SU-DHL-6 (cell line): Measurements from ENCODE around the gene ARHGEF16.

Source experiments
- H2AFZ ChIP-seq: fragments of 200-600 bp; sonication (generic); 2 replicates; pipeline ENCODE4 v1.6.1; 2014; ENCODE audit warnings: low read depth, mild to moderate bottlenecking, moderate library complexity, mixed read lengths, antibody characterized with exemption, low read length; ENCODE audit not compliant: severe bottlenecking
- H3F3A ChIP-seq: fragments of 200-600 bp; shearing (Covaris generic); 2 replicates; pipeline ENCODE4 v1.6.0; 2016; ENCODE audit warnings: antibody characterized with exemption, mild to moderate bottlenecking; ENCODE audit not compliant: insufficient read depth
- H3K27ac ChIP-seq: fragments of 200-600 bp; sonication (generic); 2 replicates; pipeline ENCODE4 v1.5.1; 2016; ENCODE audit warnings: low read depth, mild to moderate bottlenecking, low read length, moderate library complexity, mixed read lengths
- H3K27me3 ChIP-seq: fragments of 200-600 bp; sonication (generic), shearing (Covaris generic); 2 replicates; pipeline ENCODE4 v1.6.0; 2014; ENCODE audit warnings: mild to moderate bottlenecking, low read length
- H3K36me3 ChIP-seq: fragments of 200-600 bp; sonication (generic); 2 replicates; pipeline ENCODE4 v1.6.1; 2014; ENCODE audit warnings: mild to moderate bottlenecking, low read length, mixed read lengths
- H3K4me2 ChIP-seq: fragments of 300-600, 200-600 bp; shearing (Covaris generic), sonication (generic); 2 replicates; pipeline ENCODE4 v1.6.0; 2014; ENCODE audit warnings: low read length, low read depth, mild to moderate bottlenecking; ENCODE audit not compliant: poor library complexity, severe bottlenecking
- H3K4me3 ChIP-seq: fragments of 200-600 bp; sonication (generic); 2 replicates; pipeline ENCODE4 v1.5.1; 2014; ENCODE audit warnings: antibody characterized with exemption, low read length, mild to moderate bottlenecking, mixed read lengths; ENCODE audit not compliant: insufficient read depth, poor library complexity, severe bottlenecking
- H3K79me2 ChIP-seq: fragments of 200-600 bp; sonication (generic); 2 replicates; pipeline ENCODE4 v1.6.1; 2014; ENCODE audit warnings: mild to moderate bottlenecking, low read length, moderate library complexity; ENCODE audit not compliant: insufficient read depth
- H3K9ac ChIP-seq: fragments of 200-600 bp; sonication (generic); 2 replicates; pipeline ENCODE4 v1.7.0; 2014; ENCODE audit warnings: mild to moderate bottlenecking, low read length
- H3K9me2 ChIP-seq: fragments of 200-600 bp; sonication (generic); replicated peaks from 2 replicates; pipeline ENCODE4 v1.6.1; 2014; ENCODE audit warnings: low read length; ENCODE audit not compliant: insufficient read depth
- H3K9me3 ChIP-seq: fragments of 200-600 bp; sonication (generic); 2 replicates; pipeline ENCODE4 v1.6.1; 2014; ENCODE audit warnings: low read length, mixed read lengths; ENCODE audit not compliant: insufficient read depth
- H4K20me1 ChIP-seq: fragments of 200-600 bp; sonication (generic); 2 replicates; pipeline ENCODE4 v1.6.1; 2014; ENCODE audit warnings: low read depth, mild to moderate bottlenecking, antibody characterized with exemption, low read length, moderate library complexity, mixed read lengths
- CTCF ChIP-seq: fragments of 200-600 bp; sonication (generic); IDR thresholded peaks from one replicate; pipeline ENCODE4 v1.5.1; 2017; ENCODE audit warnings: antibody characterized with exemption, mild to moderate bottlenecking, low read length, moderate library complexity; ENCODE audit not compliant: insufficient read depth, poor library complexity, severe bottlenecking
- EZH2phosphoT487 ChIP-seq: fragments of 200-600 bp; sonication (generic), shearing (Covaris generic); conservative IDR thresholded peaks from 2 replicates; pipeline ENCODE4 v1.6.1; 2018; ENCODE audit warnings: mild to moderate bottlenecking, antibody characterized with exemption, low read length, moderate library complexity, mixed read lengths

The ARHGEF16 gene

GRCh38 chr1:3463408-3463863 lies 9.0 kb downstream of the ARHGEF16 start:
- H3K27me3 ChIP-seq = no peaks in the 10 kb centered on the region
- H3K9ac ChIP-seq = no peak overlapping the region
- H3K27ac ChIP-seq = no peak overlapping the region

GRCh38 chr1:3463891-3464648 lies 9.6 kb downstream of the ARHGEF16 start:
- H3K79me2 ChIP-seq = no peaks in the 10 kb centered on the region
- H4K20me1 ChIP-seq = no peaks in the 10 kb centered on the region
- H3K4me2 ChIP-seq = no peak overlapping the region
- H3K27me3 ChIP-seq = no peaks in the 10 kb centered on the region
- H2AFZ ChIP-seq = no peak overlapping the region
- H3K36me3 ChIP-seq = no peaks in the 10 kb centered on the region
- H3F3A ChIP-seq = no peaks in the 10 kb centered on the region
- H3K4me3 ChIP-seq = no peak overlapping the region
- no peaks in the 10 kb centered on the region for H3K9me3 ChIP-seq
- no peaks in the 10 kb centered on the region for H3K9me2 ChIP-seq
- no peak overlapping the region for H3K9ac ChIP-seq
- TF ChIP-seq EZH2phosphoT487 (no peak), CTCF (no peak)
- H3K27ac ChIP-seq = no peak overlapping the region

More at GRCh38 chr1:3463408-3463863, 9.0 kb downstream of the ARHGEF16 start:
- Histone ChIP-seq H3K79me2 (no peaks in the 10 kb centered on the region), H3F3A (no peaks in the 10 kb centered on the region), H3K4me3 (no peak overlapping the region), H4K20me1 (no peaks in the 10 kb centered on the region), H3K9me3 (no peaks in the 10 kb centered on the region), H3K9me2 (no peaks in the 10 kb centered on the region), H3K36me3 (no peaks in the 10 kb centered on the region), H2AFZ (no peak overlapping the region), H3K4me2 (no peak overlapping the region)
- no peak for TF ChIP-seq CTCF
- TF ChIP-seq EZH2phosphoT487 = no peak

GRCh38 chr1:3464649-3465025 lies 10.2 kb downstream of the ARHGEF16 start:
- Histone ChIP-seq H3K79me2 (no peaks in the 10 kb centered on the region), H2AFZ (no peak overlapping the region), H3K9me3 (no peaks in the 10 kb centered on the region), H4K20me1 (no peaks in the 10 kb centered on the region), H3K9me2 (no peaks in the 10 kb centered on the region), H3K27ac (no peak overlapping the region), H3K4me2 (no peak overlapping the region), H3K4me3 (no peak overlapping the region), H3K36me3 (no peaks in the 10 kb centered on the region), H3K9ac (no peak overlapping the region), H3K27me3 (no peaks in the 10 kb centered on the region), H3F3A (no peaks in the 10 kb centered on the region)
- TF ChIP-seq CTCF (no peak), EZH2phosphoT487 (no peak)
